Stimulated activated naive CD8-positive, alpha-beta T cell treated with anti-CD3 and anti-CD28 coated beads, Interleukin-15, amount 100 ng/mL, for 72 hours (primary cell): ENCODE data around the gene GPR85.

Experiments
- ATAC-seq: fragments of 150-1000 bp; cut with Tn5 transposase; 2 replicates; pipeline ENCODE4 v1.10.0; 2021; ENCODE audit warnings: mild to moderate bottlenecking, moderate library complexity
- DNase-seq, 2 donors: peaks; one replicate each; pipeline ENCODE4 v3.0.0; 2021 to 2022
- H3K27ac Mint-ChIP-seq, 2 donors: one replicate each; pipeline ENCODE4 v1.8.0; 2022; ENCODE audit warnings: mild to moderate bottlenecking in 2 of 2, mixed read lengths in 2 of 2, moderate library complexity in 2 of 2
- H3K27me3 Mint-ChIP-seq: one replicate; pipeline ENCODE4 v1.8.0; 2022; ENCODE audit warnings: mixed read lengths
- H3K4me1 Mint-ChIP-seq: one replicate; pipeline ENCODE4 v1.8.0; 2022; ENCODE audit warnings: mild to moderate bottlenecking, mixed read lengths
- H3K4me3 Mint-ChIP-seq, 2 donors: one replicate each; pipeline ENCODE4 v1.8.0; 2022; ENCODE audit warnings: mild to moderate bottlenecking in 2 of 2, mixed read lengths in 2 of 2, moderate library complexity in 1 of 2
- H3K9me3 Mint-ChIP-seq, 2 donors: one replicate each; pipeline ENCODE4 v1.8.0; 2022; ENCODE audit warnings: mixed read lengths in 2 of 2

The GPR85 gene

DNA sequence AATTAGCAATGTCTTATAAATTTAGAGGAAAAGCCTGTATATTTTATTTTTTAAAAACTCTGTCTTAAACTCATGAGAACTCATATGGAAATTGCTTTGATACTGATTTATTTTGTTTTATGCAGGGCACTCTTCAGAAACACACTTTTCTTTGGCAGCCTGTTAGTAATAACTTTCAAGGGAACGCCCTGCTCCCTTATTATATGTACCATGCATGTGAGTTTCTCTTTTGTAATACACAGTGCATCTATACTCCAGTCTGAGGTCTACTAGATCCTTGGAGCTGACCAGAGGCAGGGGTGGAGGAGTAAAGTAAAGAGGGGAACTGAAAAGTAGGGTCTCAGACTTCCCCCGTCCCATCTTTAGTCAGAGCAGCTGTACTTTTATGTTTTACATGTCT, 40.2 kb downstream of the GPR85 start:
- H3K9me3 Mint-ChIP-seq, result peaks cover 0 to 10% of the 10 kb centered on the region in 2 donors
- ATAC-seq, result no peak
- no peak overlapping the region for H3K27ac Mint-ChIP-seq
- peaks cover 35% of the 10 kb centered on the region for H3K27me3 Mint-ChIP-seq
- no peaks in the 10 kb centered on the region for H3K4me1 Mint-ChIP-seq
- no peak for DNase-seq
- H3K4me3 Mint-ChIP-seq, result no peak overlapping the region

DNA sequence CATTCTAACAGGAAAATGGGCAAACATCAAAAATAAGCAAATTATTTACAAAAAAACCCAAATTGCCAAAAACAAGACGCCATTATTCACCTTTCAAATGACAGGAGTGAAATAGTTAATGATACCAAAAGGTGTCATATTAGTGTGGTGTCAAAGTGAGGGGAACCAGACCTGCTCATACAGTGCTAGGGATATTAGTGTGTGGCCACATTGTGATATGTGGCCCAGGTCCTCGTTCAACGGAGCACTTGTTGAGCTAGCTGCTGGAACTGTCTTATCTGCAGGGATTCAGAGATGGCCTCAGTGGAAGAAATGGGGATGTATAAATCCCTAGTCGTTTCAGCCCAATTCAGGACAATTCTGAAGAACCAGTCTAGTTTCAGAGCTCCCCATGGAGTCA, 41.2 kb downstream of the GPR85 start:
- DNase-seq, result no peak
- no peak for ATAC-seq
- no peaks in the 10 kb centered on the region for H3K4me1 Mint-ChIP-seq
- no peaks in the 10 kb centered on the region for H3K9me3 Mint-ChIP-seq
- H3K4me3 Mint-ChIP-seq, result no peak overlapping the region
- peaks cover 27% of the 10 kb centered on the region for H3K27me3 Mint-ChIP-seq
- H3K27ac Mint-ChIP-seq, result no peak overlapping the region

DNA sequence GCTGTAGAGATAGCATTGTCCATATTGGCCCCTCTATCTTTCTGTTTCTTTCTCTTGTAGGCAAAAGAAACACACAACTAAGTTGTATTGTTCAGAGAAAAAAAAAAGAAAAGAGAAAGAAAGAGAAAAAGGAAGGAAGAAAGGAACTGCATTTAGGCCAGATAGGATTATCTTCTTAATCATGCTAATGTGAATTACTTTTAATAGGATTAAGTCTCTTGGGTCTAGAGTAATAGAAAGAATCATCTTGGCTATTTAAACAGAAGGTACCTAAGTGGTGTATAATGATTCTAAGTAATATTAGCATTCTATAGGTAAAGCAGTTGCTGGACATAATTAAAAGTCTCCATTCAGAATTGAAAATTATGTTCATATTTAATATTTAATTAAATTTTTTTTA, 42.2 kb downstream of the GPR85 start:
- Mint-ChIP-seq H3K4me3 (no peak overlapping the region), H3K4me1 (no peaks in the 10 kb centered on the region), H3K9me3 (no peaks in the 10 kb centered on the region), H3K27me3 (peaks cover 26% of the 10 kb centered on the region), H3K27ac (no peak overlapping the region)
- DNase-seq (no peak), ATAC-seq (no peak)

DNA sequence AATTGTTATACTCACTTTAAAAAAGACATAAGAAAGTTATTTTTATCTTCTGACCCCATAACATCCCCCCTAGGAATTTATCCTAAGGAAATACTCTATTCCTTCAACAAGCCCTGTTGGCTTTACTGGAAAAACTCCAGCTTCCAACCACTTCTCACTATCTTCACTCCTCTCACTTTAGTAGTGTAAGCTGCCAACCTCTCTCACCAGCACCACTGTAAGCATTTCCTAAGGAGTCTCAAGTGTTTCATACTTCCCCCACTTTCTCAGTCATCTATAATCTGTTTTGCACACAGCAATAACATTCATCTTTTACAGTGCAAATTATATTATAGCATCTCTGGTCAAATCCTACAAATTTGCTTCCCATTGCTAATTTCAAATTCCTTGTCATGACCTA, 45.8 kb downstream of the GPR85 start:
- Mint-ChIP-seq H3K4me3 (no peak overlapping the region), H3K27me3 (peaks cover 26% of the 10 kb centered on the region), H3K9me3 (no peaks in the 10 kb centered on the region), H3K27ac (no peak overlapping the region), H3K4me1 (no peaks in the 10 kb centered on the region)
- DNase-seq, result no peak
- ATAC-seq, result no peak

DNA sequence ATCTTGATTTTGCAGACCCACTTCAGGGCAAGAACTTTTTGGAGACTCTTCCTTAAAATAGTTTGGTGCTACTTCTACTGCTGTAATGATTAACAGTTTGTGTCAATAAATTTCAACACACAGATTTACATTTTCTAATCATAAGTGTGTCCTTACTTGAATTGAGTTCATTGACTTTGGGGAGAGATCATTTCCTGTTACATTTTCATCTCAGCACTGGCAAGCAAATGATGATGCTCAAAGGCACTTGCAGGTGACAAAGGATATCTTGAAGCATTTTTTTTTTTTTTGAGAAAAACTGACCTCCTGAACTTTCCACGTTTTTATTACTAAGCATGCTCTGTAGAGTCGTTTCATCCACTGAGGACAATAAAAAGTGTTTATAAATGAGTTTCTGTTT, 52.7 kb downstream of the GPR85 start:
- ATAC-seq (no peak), DNase-seq (no peak)
- H3K4me1 Mint-ChIP-seq, result no peaks in the 10 kb centered on the region
- H3K9me3 Mint-ChIP-seq, result no peaks in the 10 kb centered on the region
- H3K27ac Mint-ChIP-seq, result no peak overlapping the region
- H3K4me3 Mint-ChIP-seq, result no peak overlapping the region
- peaks cover 24% of the 10 kb centered on the region for H3K27me3 Mint-ChIP-seq
